ENCODE results near the gene STK4. TPM values are rescaled to one million over a fixed set of nuclear protein-coding genes. Genes with fewer than 3 reads are reported as not detected.

The STK4 gene
- total and polyA plus RNA-seq, 2 donors from 2014 or later = 4.3 to 41.0 TPM

DNA sequence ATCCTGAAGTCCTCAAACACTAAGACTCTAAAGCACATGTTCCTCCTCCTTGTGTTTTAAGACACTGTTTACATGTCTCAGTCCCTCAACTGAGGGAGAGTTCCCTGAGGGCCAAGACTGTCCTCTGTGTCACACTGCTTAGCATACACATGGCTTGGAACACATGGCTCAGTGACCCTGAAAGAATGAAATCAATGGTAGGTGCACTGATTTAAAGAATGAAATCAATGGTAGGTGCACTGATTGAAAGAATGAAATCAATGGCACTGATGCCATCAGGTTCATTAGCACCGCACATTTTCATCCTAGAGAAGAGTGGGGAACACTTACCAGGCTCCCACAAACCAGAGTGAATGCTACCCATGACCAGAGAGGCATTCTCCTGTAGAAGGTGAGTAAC is 15.9 kb upstream of the STK4 start:
- intact Hi-C loops (cut with DNase I) = no loop called here

DNA sequence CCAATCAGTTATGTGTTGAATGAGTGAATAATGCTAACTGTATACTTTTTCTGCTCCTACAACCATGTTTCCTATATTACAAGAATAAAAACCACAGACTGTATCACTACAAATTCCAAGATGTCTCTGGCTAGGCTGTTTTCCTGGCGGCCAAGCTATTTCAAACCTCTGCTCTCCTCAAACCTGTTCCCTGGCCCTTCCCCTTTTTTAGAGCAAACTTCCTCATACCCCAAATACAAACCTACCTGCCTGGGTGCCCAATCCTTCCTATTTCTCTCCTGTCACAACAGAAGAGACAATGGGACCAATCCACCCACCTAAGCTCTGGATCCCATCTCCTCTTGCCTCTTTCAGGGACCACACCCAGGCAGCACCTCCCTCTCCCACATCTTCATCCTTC is 13.6 kb upstream of the STK4 start:
- no peak for TF ChIP-seq CTCF (IDR thresholded peaks at IDR 0.05; ENCODE audit: borderline replicate concordance, extremely low read depth, insufficient read depth)
- no peak overlapping the region for H3K9ac ChIP-seq (ENCODE audit: low read length in 3 of 3)
- intact Hi-C loops (cut with DNase I) = no loop called here
- FAIRE-seq (no peak), DNase-seq (no peak)
- H3K36me3 ChIP-seq (ENCODE audit: control insufficient read depth in 2 of 3, insufficient read depth in 3 of 3, low read length in 3 of 3) = peaks cover 12 to 77% (median 51%) of the 10 kb centered on the region in 3 donors
- H3K9me3 ChIP-seq (ENCODE audit: control insufficient read depth in 2 of 3, insufficient read depth in 1 of 3, low read length in 3 of 3) = no peaks in the 10 kb centered on the region
- H3K4me1 ChIP-seq (ENCODE audit: control insufficient read depth in 2 of 3, insufficient read depth in 2 of 3, low read depth in 1 of 3, low read length in 3 of 3) = peaks cover 0 to 3% (median 0%) of the 10 kb centered on the region in 3 donors
- H3K4me3 ChIP-seq (ENCODE audit: low read length in 3 of 3) = no peak overlapping the region
- no peaks in the 10 kb centered on the region for H3K27me3 ChIP-seq (ENCODE audit: control insufficient read depth, insufficient read depth, low read length)
- H3K27ac ChIP-seq (ENCODE audit: low read depth in 2 of 2, low read length in 2 of 2) = no peak overlapping the region

More for the DNA sequence above, 15.9 kb upstream of the STK4 start:
- Histone ChIP-seq H3K4me1 (ENCODE audit: control insufficient read depth in 2 of 3, insufficient read depth in 2 of 3, low read depth in 1 of 3, low read length in 3 of 3) (peaks cover 0 to 16% (median 9%) of the 10 kb centered on the region in 3 donors), H3K4me3 (ENCODE audit: low read length in 3 of 3) (no peak overlapping the region), H3K36me3 (ENCODE audit: control insufficient read depth in 2 of 3, insufficient read depth in 3 of 3, low read length in 3 of 3) (peaks cover 12 to 69% (median 53%) of the 10 kb centered on the region in 3 donors), H3K27ac (ENCODE audit: low read depth in 2 of 2, low read length in 2 of 2) (no peak overlapping the region), H3K9ac (ENCODE audit: low read length in 3 of 3) (no peak overlapping the region), H3K9me3 (ENCODE audit: control insufficient read depth in 2 of 3, insufficient read depth in 1 of 3, low read length in 3 of 3) (no peaks in the 10 kb centered on the region), H3K27me3 (ENCODE audit: control insufficient read depth, insufficient read depth, low read length) (no peaks in the 10 kb centered on the region)
- no peak for FAIRE-seq
- TF ChIP-seq CTCF (IDR thresholded peaks at IDR 0.05; ENCODE audit: borderline replicate concordance, extremely low read depth, insufficient read depth) = no peak
- no peak for DNase-seq

DNA sequence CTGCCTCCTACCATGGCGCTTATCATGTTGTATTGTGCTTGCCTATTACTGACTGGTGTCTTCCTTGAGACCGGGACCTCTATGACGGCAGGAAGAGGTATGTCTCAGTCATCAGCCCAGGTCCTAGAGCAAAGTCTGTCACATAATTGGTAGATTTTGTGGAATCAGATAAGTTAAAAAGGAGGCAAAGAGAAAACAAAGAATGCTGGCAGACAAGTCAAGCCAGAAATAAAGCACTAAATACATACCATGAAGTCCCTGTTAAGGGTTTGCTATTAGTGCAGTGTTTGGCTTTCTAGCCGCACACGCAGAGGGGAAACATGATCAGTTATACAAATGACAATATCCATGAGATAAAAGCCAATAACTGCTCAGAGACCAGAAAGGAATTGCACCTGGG is 12.1 kb upstream of the STK4 start:
- no peak for DNase-seq
- intact Hi-C loops (cut with DNase I) = no loop called here
- peaks cover 0 to 10% (median 10%) of the 10 kb centered on the region in 3 donors for H3K4me1 ChIP-seq (ENCODE audit: control insufficient read depth in 2 of 3, insufficient read depth in 2 of 3, low read depth in 1 of 3, low read length in 3 of 3)
- no peak for FAIRE-seq
- no peak overlapping the region for H3K27ac ChIP-seq (ENCODE audit: low read depth in 2 of 2, low read length in 2 of 2)
- H3K9ac ChIP-seq (ENCODE audit: low read length in 3 of 3) = no peak overlapping the region
- H3K36me3 ChIP-seq (ENCODE audit: control insufficient read depth in 2 of 3, insufficient read depth in 3 of 3, low read length in 3 of 3) = peaks cover 12 to 64% (median 43%) of the 10 kb centered on the region in 3 donors
- H3K27me3 ChIP-seq (ENCODE audit: control insufficient read depth, insufficient read depth, low read length) = no peaks in the 10 kb centered on the region
- H3K4me3 ChIP-seq (ENCODE audit: low read length in 3 of 3) = no peak overlapping the region
- no peak for TF ChIP-seq CTCF (IDR thresholded peaks at IDR 0.05; ENCODE audit: borderline replicate concordance, extremely low read depth, insufficient read depth)
- H3K9me3 ChIP-seq (ENCODE audit: control insufficient read depth in 2 of 3, insufficient read depth in 1 of 3, low read length in 3 of 3) = no peaks in the 10 kb centered on the region

DNA sequence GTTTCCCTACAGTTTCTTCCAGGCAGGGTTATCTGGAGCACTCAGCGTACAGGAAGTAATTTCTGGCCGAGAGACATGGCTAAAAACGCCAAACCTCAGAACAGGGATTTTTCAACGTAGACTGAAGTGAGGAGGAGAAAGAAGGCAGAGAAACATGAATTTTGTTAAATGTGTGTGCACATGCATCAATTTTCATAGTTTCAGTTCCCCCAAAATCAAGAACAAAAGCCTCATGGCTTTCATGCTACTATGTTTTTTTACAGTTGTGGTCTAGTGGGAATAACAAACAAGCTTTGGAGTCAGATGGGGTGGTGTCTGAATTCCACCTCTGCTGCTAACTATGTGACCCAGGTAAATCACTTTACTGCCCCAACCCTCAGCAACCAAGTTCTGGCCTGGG is 11.0 kb upstream of the STK4 start:
- no peak for TF ChIP-seq CTCF (IDR thresholded peaks at IDR 0.05; ENCODE audit: borderline replicate concordance, extremely low read depth, insufficient read depth)
- H3K36me3 ChIP-seq (ENCODE audit: control insufficient read depth in 2 of 3, insufficient read depth in 3 of 3, low read length in 3 of 3) = peaks cover 12 to 58% (median 39%) of the 10 kb centered on the region in 3 donors
- DNase-seq = no peak

More for the DNA sequence above, 11.0 kb upstream of the STK4 start:
- Histone ChIP-seq H3K9me3 (ENCODE audit: control insufficient read depth in 2 of 3, insufficient read depth in 1 of 3, low read length in 3 of 3) (no peaks in the 10 kb centered on the region), H3K4me1 (ENCODE audit: control insufficient read depth in 2 of 3, insufficient read depth in 2 of 3, low read depth in 1 of 3, low read length in 3 of 3) (peaks cover 0 to 14% (median 12%) of the 10 kb centered on the region in 3 donors), H3K4me3 (ENCODE audit: low read length in 3 of 3) (no peak overlapping the region), H3K9ac (ENCODE audit: low read length in 3 of 3) (no peak overlapping the region), H3K27me3 (ENCODE audit: control insufficient read depth, insufficient read depth, low read length) (no peaks in the 10 kb centered on the region), H3K27ac (ENCODE audit: low read depth in 2 of 2, low read length in 2 of 2) (no peak overlapping the region)
- FAIRE-seq = no peak
- intact Hi-C loops (cut with DNase I) = no loop called here

Measured in kidney (tissue), 14 donors.